ENCODE data around the gene BIRC5. TPM values are rescaled to one million over a fixed set of nuclear protein-coding genes. Genes with fewer than 3 reads are reported as not detected.

BIRC5 gene
- total RNA-seq, 4 donors from 2014 or later = 0.27 to 1.6 TPM; not detected in 2

GRCh38 chr17:78208486-78208885, 5.6 kb upstream of the BIRC5 start:
- no peaks in the 10 kb centered on the region for H3K27me3 ChIP-seq
- peaks cover 0 to 42% of the 10 kb centered on the region in 2 donors for H3K36me3 ChIP-seq
- no peaks in the 10 kb centered on the region for H3K4me1 ChIP-seq
- no peak overlapping the region for H3K4me3 ChIP-seq
- WGBS, 2 donors (ENCODE audit: low coverage in 1 of 2) = 51 to 57% methylated on average over 3 of the region's 3 CpGs
- H3K27ac ChIP-seq = no peak overlapping the region
- TF ChIP-seq EP300 (IDR thresholded peaks at IDR 0.05) (no peak), POLR2A (IDR thresholded peaks at IDR 0.05) (no peak), POLR2AphosphoS5 (IDR thresholded peaks at IDR 0.05) (no peak), CTCF (IDR thresholded peaks at IDR 0.05) (no peak)
- no peaks in the 10 kb centered on the region for H3K9me3 ChIP-seq
- no peak for ATAC-seq

- WGBS, 2 donors (ENCODE audit: low coverage in 1 of 2) = 81 to 90% methylated on average over 4 to 8 of the region's 10 CpGs
- TF ChIP-seq POLR2AphosphoS5 (IDR thresholded peaks at IDR 0.05) = no peak
- no peak for TF ChIP-seq CTCF (IDR thresholded peaks at IDR 0.05)
- TF ChIP-seq POLR2A (IDR thresholded peaks at IDR 0.05) = no peak
- no peak for TF ChIP-seq EP300 (IDR thresholded peaks at IDR 0.05)
- no peaks in the 10 kb centered on the region for H3K27me3 ChIP-seq
- H3K4me1 ChIP-seq = peaks cover 0 to 11% (median 0%) of the 10 kb centered on the region in 3 donors
- H3K36me3 ChIP-seq = peaks cover 0 to 26% of the 10 kb centered on the region in 2 donors
- no peak overlapping the region for H3K27ac ChIP-seq
- ATAC-seq = no peak
- no peaks in the 10 kb centered on the region for H3K9me3 ChIP-seq
- no peak overlapping the region for H3K4me3 ChIP-seq
These were observed 3.9 kb upstream of the BIRC5 start for GRCh38 chr17:78210111-78210510.

- no peak for ATAC-seq
These were observed 3.0 kb upstream of the BIRC5 start for GRCh38 chr17:78211032-78211431.

GRCh38 chr17:78214706-78215061, 631 bp downstream of the BIRC5 start:
- ATAC-seq = no peak
- 11 to 36% methylated on average over 1 to 3 of the region's 5 CpGs for WGBS, 2 donors (ENCODE audit: low coverage in 1 of 2)
- TF ChIP-seq EP300 (IDR thresholded peaks at IDR 0.05) = no peak
- Histone ChIP-seq H3K4me3 (peak overlapping the region in 1 of 2 donors; percentile 46), H3K27ac (no peak overlapping the region), H3K9me3 (no peaks in the 10 kb centered on the region), H3K36me3 (no peaks in the 10 kb centered on the region), H3K4me1 (peaks cover 0 to 11% (median 0%) of the 10 kb centered on the region in 3 donors), H3K27me3 (no peaks in the 10 kb centered on the region)

More at GRCh38 chr17:78211032-78211431, 3.0 kb upstream of the BIRC5 start:
- Histone ChIP-seq H3K27me3 (no peaks in the 10 kb centered on the region), H3K4me1 (peaks cover 0 to 11% (median 0%) of the 10 kb centered on the region in 3 donors), H3K36me3 (peaks cover 0 to 17% of the 10 kb centered on the region in 2 donors), H3K9me3 (no peaks in the 10 kb centered on the region), H3K27ac (no peak overlapping the region), H3K4me3 (no peak overlapping the region)
- 89 to 94% methylated on average over 3 to 7 of the region's 11 CpGs for WGBS, 2 donors (ENCODE audit: low coverage in 1 of 2)
- no peak for TF ChIP-seq CTCF (IDR thresholded peaks at IDR 0.05)
- no peak for TF ChIP-seq POLR2AphosphoS5 (IDR thresholded peaks at IDR 0.05)
- TF ChIP-seq EP300 (IDR thresholded peaks at IDR 0.05) = no peak
- no peak for TF ChIP-seq POLR2A (IDR thresholded peaks at IDR 0.05)

GRCh38 chr17:78219396-78220150, 5.5 kb downstream of the BIRC5 start:
- Histone ChIP-seq H3K27me3 (no peaks in the 10 kb centered on the region), H3K4me3 (no peak overlapping the region)

More at GRCh38 chr17:78219396-78220150, 5.5 kb downstream of the BIRC5 start:
- peaks cover 0 to 1% (median 0%) of the 10 kb centered on the region in 3 donors for H3K4me1 ChIP-seq
- no peaks in the 10 kb centered on the region for H3K36me3 ChIP-seq
- no peaks in the 10 kb centered on the region for H3K9me3 ChIP-seq
- no peak for TF ChIP-seq EP300 (IDR thresholded peaks at IDR 0.05)
- TF ChIP-seq CTCF (IDR thresholded peaks at IDR 0.05) = no peak
- TF ChIP-seq POLR2A (IDR thresholded peaks at IDR 0.05) = no peak
- TF ChIP-seq POLR2AphosphoS5 (IDR thresholded peaks at IDR 0.05) = no peak
- no peak overlapping the region for H3K27ac ChIP-seq
- ATAC-seq = no peak
- WGBS, 2 donors (ENCODE audit: low coverage in 1 of 2) = 76 to 86% methylated on average over 7 to 9 of the region's 11 CpGs

Data from gastroesophageal sphincter (tissue), 4 donors.